H9 (cell line): ENCODE results near the gene FGFR3. TPM values are rescaled to one million over a fixed set of nuclear protein-coding genes. Genes with fewer than 3 reads are reported as not detected.

Experiments
- DNase-seq: peaks from one replicate; pipeline ENCODE4 v3.0.0-alpha.2; 2017
- H2AFZ ChIP-seq: one replicate; pipeline ENCODE4 v1.6.1; 2013; ENCODE audit warnings: mild to moderate bottlenecking, low read length, control low read depth, moderate library complexity
- H2AK5ac ChIP-seq: 2 replicates; pipeline ENCODE4 v1.6.1; 2013; ENCODE audit warnings: low read length, control low read depth, mixed read lengths; ENCODE audit not compliant: insufficient read length
- H2BK120ac ChIP-seq: one replicate; pipeline ENCODE4 v1.6.1; 2013; ENCODE audit warnings: low read depth, mild to moderate bottlenecking, low read length, control low read depth, inconsistent platforms; ENCODE audit not compliant: poor library complexity, severe bottlenecking
- H2BK12ac ChIP-seq: 2 replicates; pipeline ENCODE4 v1.6.1; 2013; ENCODE audit warnings: low read length, control low read depth, mixed read lengths, low read depth; ENCODE audit not compliant: insufficient read length
- H2BK15ac ChIP-seq: 2 replicates; pipeline ENCODE4 v1.6.1; 2013; ENCODE audit warnings: low read depth, low read length, control low read depth
- H2BK20ac ChIP-seq: one replicate; pipeline ENCODE4 v1.6.1; 2013; ENCODE audit warnings: low read depth, mild to moderate bottlenecking, low read length, control low read depth, inconsistent platforms; ENCODE audit not compliant: poor library complexity, severe bottlenecking
- H2BK5ac ChIP-seq: 2 replicates; pipeline ENCODE4 v1.6.1; 2013; ENCODE audit warnings: low read length, control low read depth, mixed read lengths; ENCODE audit not compliant: insufficient read length
- H3K14ac ChIP-seq: 2 replicates; pipeline ENCODE4 v1.6.1; 2013; ENCODE audit warnings: low read length, control low read depth; ENCODE audit not compliant: insufficient read depth
- H3K18ac ChIP-seq: 2 replicates; pipeline ENCODE4 v1.6.1; 2013; ENCODE audit warnings: low read depth, mild to moderate bottlenecking, mixed read lengths, low read length, control low read depth; ENCODE audit not compliant: insufficient read length
- H3K23ac ChIP-seq: 2 replicates; pipeline ENCODE4 v1.6.1; 2013; ENCODE audit warnings: low read length, control low read depth, mixed read lengths, low read depth; ENCODE audit not compliant: insufficient read length
- H3K23me2 ChIP-seq: 2 replicates; pipeline ENCODE4 v1.6.1; 2013; ENCODE audit warnings: low read depth, mild to moderate bottlenecking, mixed read lengths, low read length, control low read depth; ENCODE audit not compliant: insufficient read length, poor library complexity, severe bottlenecking
- H3K27ac ChIP-seq: 2 replicates; pipeline ENCODE4 v1.5.1; 2013; ENCODE audit warnings: low read length, control low read depth, mixed read lengths, low read depth; ENCODE audit not compliant: insufficient read length
- H3K27me3 ChIP-seq: 2 replicates; pipeline ENCODE4 v1.6.1; 2013; ENCODE audit warnings: low read length, control low read depth, inconsistent platforms; ENCODE audit not compliant: insufficient read depth
- H3K4ac ChIP-seq: 2 replicates; pipeline ENCODE4 v1.6.1; 2013; ENCODE audit warnings: low read depth, mild to moderate bottlenecking, control low read depth, inconsistent platforms, low read length, moderate library complexity
- H3K4me1 ChIP-seq: 2 replicates; pipeline ENCODE4 v1.6.1; 2013; ENCODE audit warnings: low read length, control low read depth, inconsistent platforms; ENCODE audit not compliant: insufficient read depth
- H3K4me2 ChIP-seq: 2 replicates; pipeline ENCODE4 v1.6.1; 2013; ENCODE audit warnings: low read length, control low read depth, mixed read lengths; ENCODE audit not compliant: insufficient read length, insufficient read depth
- H3K56ac ChIP-seq: 2 replicates; pipeline ENCODE4 v1.6.1; 2013; ENCODE audit warnings: low read depth, mild to moderate bottlenecking, mixed read lengths, low read length, control low read depth; ENCODE audit not compliant: insufficient read length
- H3K79me1 ChIP-seq: 2 replicates; pipeline ENCODE4 v1.6.1; 2013; ENCODE audit warnings: low read depth, mild to moderate bottlenecking, moderate library complexity, low read length, control low read depth, inconsistent platforms; ENCODE audit not compliant: insufficient read depth, poor library complexity, severe bottlenecking
- H3K79me2 ChIP-seq: 2 replicates; pipeline ENCODE4 v1.6.1; 2013; ENCODE audit warnings: low read length, control low read depth, inconsistent platforms; ENCODE audit not compliant: insufficient read depth
- H3K9ac ChIP-seq: 2 replicates; pipeline ENCODE4 v1.6.1; 2013; ENCODE audit warnings: low read length, control low read depth, mixed read lengths; ENCODE audit not compliant: insufficient read length; ENCODE audit errors: extremely low read depth
- H3K9me3 ChIP-seq: one replicate; pipeline ENCODE4 v1.6.1; 2013; ENCODE audit warnings: low read depth, low read length, inconsistent platforms; ENCODE audit not compliant: control insufficient read depth
- H3T11ph ChIP-seq: one replicate; pipeline ENCODE4 v1.6.1; 2013; ENCODE audit warnings: mild to moderate bottlenecking, low read length, control low read depth, inconsistent platforms
- H4K20me1 ChIP-seq: one replicate; pipeline ENCODE4 v1.6.1; 2013; ENCODE audit not compliant: control insufficient read depth, insufficient read length, insufficient read depth
- H4K5ac ChIP-seq: 2 replicates; pipeline ENCODE4 v1.6.1; 2013; ENCODE audit warnings: low read depth, mild to moderate bottlenecking, mixed read lengths, low read length, control low read depth; ENCODE audit not compliant: insufficient read length
- H4K8ac ChIP-seq: replicated peaks from 2 replicates; pipeline ENCODE4 v1.6.1; 2013; ENCODE audit warnings: low read length, control low read depth, mixed read lengths, low read depth; ENCODE audit not compliant: insufficient read length
- H4K91ac ChIP-seq: 2 replicates; pipeline ENCODE4 v1.6.1; 2013; ENCODE audit warnings: low read depth, mild to moderate bottlenecking, moderate library complexity, mixed read lengths, low read length, control low read depth; ENCODE audit not compliant: insufficient read length
- H3K27ac Mint-ChIP-seq, 3 experiments: 2 replicates in 2 of 3; 3 replicates in 1 of 3; pipeline ENCODE4 v1.8.0; 2020 to 2021; ENCODE audit warnings: mixed read lengths in 3 of 3, mild to moderate bottlenecking in 1 of 3, moderate library complexity in 1 of 3
- H3K27me3 Mint-ChIP-seq: 2 replicates; pipeline ENCODE4 v1.8.0; 2021; ENCODE audit warnings: low read depth, mild to moderate bottlenecking, moderate library complexity, mixed read lengths
- H3K36me3 Mint-ChIP-seq, 3 experiments: 2 replicates in 2 of 3; 3 replicates in 1 of 3; pipeline ENCODE4 v1.8.0; 2020 to 2021; ENCODE audit warnings: low read depth in 3 of 3, mixed read lengths in 3 of 3; ENCODE audit not compliant: insufficient read depth in 1 of 3
- H3K4me1 Mint-ChIP-seq, 2 experiments: 2 replicates each; pipeline ENCODE4 v1.8.0; 2020; ENCODE audit warnings: mixed read lengths in 2 of 2
- H3K4me3 Mint-ChIP-seq, 2 experiments: 2 replicates in 1 of 2; 3 replicates in 1 of 2; pipeline ENCODE4 v1.8.0; 2020 to 2021; ENCODE audit warnings: mild to moderate bottlenecking in 2 of 2, mixed read lengths in 2 of 2, moderate library complexity in 1 of 2
- H3K9me3 Mint-ChIP-seq, 2 experiments: 2 replicates in 1 of 2; 3 replicates in 1 of 2; pipeline ENCODE4 v1.8.0; 2020; ENCODE audit warnings: mild to moderate bottlenecking in 2 of 2, mixed read lengths in 2 of 2, moderate library complexity in 1 of 2
- CTCF ChIP-seq: fragments of 200-600 bp; sonication (generic); conservative IDR thresholded peaks from 3 replicates; pipeline ENCODE4 v1.8.0; 2021; ENCODE audit warnings: antibody characterized with exemption, mild to moderate bottlenecking
- WGBS: extraction: QIAGEN DNeasy Blood & Tissue Kit; methylation state at CpG from one replicate; pipeline ENCODE4 v1.1.7; 2013; ENCODE audit warnings: missing lambda C conversion rate, low lambda C conversion rate, mixed read lengths; ENCODE audit not compliant: insufficient read length; ENCODE audit errors: extremely low coverage; 5-methylcytosine and 5-hydroxymethylcytosine counted together
- total RNA-seq: library from RNA; stranded (reverse); gene quantifications from 2 replicates; pipeline ENCODE4 v1.2.1, GENCODE V29; 2021

Gene FGFR3
- total RNA-seq, 1 experiment from 2014 or later: 75.7 TPM

GRCh38 chr4:1763070-1763549 is 30.0 kb upstream of the FGFR3 start:
- no peaks in the 10 kb centered on the region for H4K20me1 ChIP-seq
- no peak overlapping the region for H2AFZ ChIP-seq
- H3K79me1 ChIP-seq: no peaks in the 10 kb centered on the region
- H3K27ac Mint-ChIP-seq: no peak overlapping the region
- no peak overlapping the region for H2BK12ac ChIP-seq
- H2BK120ac ChIP-seq: no peak overlapping the region
- H3K23ac ChIP-seq: no peak overlapping the region
- no peak overlapping the region for H2BK20ac ChIP-seq
- H2AK5ac ChIP-seq: no peak overlapping the region
- H3K36me3 Mint-ChIP-seq: no peaks in the 10 kb centered on the region
- no peak overlapping the region for H3K4me3 Mint-ChIP-seq
- no peak overlapping the region for H3K27ac ChIP-seq
- H3K18ac ChIP-seq: no peak overlapping the region
- H3K4ac ChIP-seq: no peak overlapping the region
- H3K4me1 Mint-ChIP-seq: peaks cover 12 to 24% of the 10 kb centered on the region in 2 experiments
- H4K8ac ChIP-seq: no peak overlapping the region
- no peak overlapping the region for H4K91ac ChIP-seq
- H3K9me3 ChIP-seq: no peaks in the 10 kb centered on the region
- no peaks in the 10 kb centered on the region for H3K79me2 ChIP-seq
- no peaks in the 10 kb centered on the region for H3K9me3 Mint-ChIP-seq
- H3K23me2 ChIP-seq: peaks cover 3% of the 10 kb centered on the region
- no peaks in the 10 kb centered on the region for H3K27me3 ChIP-seq
- WGBS: no CpG with 5 or more reads among the region's 31 CpGs
- H3K4me1 ChIP-seq: no peaks in the 10 kb centered on the region; the same call in 1 of the 2 replicates
- no peak for DNase-seq
- no peak overlapping the region for H3T11ph ChIP-seq
- no peak overlapping the region for H3K56ac ChIP-seq
- peaks cover 9% of the 10 kb centered on the region for H3K27me3 Mint-ChIP-seq
- no peak for TF ChIP-seq CTCF
- H2BK5ac ChIP-seq: no peak overlapping the region
- no peak overlapping the region for H4K5ac ChIP-seq
- H3K14ac ChIP-seq: 0 out of 2 replicates have a peak overlapping the region, but pooled peaks have one; percentile 43
- no peak overlapping the region for H3K4me2 ChIP-seq
- H2BK15ac ChIP-seq: no peak overlapping the region
- no peak overlapping the region for H3K9ac ChIP-seq
